Kasumi-1 (cell line): ENCODE measurements around the gene COL4A4.

ENCODE experiments used
- DNase-seq, 2 experiments: peaks; one replicate each; lab custom pipeline; 2025; lab: John Stamatoyannopoulos, UW

The COL4A4 gene

DNA sequence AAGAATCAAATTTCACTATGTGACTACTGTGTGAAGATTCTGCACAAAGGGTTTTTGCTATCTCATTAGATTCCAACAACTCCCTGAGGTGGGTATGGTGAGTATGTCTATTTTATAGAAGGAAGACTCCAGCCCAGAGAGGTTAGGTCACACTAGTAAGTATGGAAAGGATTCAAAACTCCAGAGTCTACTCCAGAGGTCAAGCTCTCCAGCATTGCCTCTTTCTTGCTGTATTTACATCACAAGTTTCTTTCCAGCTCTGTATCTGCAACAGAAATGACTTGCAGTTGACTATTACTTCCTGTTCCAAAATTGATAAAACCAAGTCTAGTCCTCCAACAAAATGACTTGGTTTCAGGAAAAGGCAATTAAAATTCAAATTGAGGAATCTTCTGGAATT lies 2.1 kb downstream of the COL4A4 start:
- no peak for DNase-seq

- no peak for DNase-seq
Observed at GRCh38 chr2:227160164-227160563, 3.8 kb downstream of the COL4A4 start.

- DNase-seq: no peak
Observed at GRCh38 chr2:227154986-227155774, 8.8 kb downstream of the COL4A4 start.

GRCh38 chr2:227153758-227154486 lies 10.1 kb downstream of the COL4A4 start:
- DNase-seq: no peak

GRCh38 chr2:227153307-227153706 lies 10.7 kb downstream of the COL4A4 start:
- DNase-seq: no peak

DNA sequence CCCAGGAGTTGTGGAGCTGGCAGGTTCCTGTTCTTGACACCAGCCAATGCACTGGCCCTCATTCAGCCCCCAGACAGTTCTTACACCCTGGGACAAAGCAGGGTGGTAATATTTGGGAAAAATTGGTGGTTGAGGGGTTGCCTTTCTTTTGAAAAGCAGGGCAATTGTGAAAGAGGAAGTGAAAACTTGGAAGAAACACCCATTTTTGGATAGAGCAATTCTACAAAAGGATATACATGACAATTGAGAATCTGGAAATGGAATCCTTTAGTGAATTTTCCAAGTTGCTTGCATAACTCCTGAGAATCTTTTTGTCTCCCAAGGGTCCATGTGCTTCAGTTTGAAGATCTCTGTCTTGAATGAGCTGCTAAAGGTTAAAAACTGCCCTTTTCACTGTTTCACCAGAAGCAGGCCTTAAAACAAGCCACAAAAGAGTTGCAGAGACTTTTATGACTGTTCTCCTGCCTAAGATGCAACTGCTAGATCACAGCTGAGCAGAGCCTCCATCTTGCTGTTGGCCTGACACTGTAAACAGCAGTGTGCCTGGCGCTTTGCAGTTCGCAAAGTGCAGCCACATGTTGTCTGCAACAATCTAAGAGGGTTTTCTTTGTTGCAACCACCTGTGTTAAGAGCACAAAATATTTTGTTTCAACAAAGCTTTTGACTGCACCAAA lies 11.8 kb downstream of the COL4A4 start:
- no peak for DNase-seq

DNA sequence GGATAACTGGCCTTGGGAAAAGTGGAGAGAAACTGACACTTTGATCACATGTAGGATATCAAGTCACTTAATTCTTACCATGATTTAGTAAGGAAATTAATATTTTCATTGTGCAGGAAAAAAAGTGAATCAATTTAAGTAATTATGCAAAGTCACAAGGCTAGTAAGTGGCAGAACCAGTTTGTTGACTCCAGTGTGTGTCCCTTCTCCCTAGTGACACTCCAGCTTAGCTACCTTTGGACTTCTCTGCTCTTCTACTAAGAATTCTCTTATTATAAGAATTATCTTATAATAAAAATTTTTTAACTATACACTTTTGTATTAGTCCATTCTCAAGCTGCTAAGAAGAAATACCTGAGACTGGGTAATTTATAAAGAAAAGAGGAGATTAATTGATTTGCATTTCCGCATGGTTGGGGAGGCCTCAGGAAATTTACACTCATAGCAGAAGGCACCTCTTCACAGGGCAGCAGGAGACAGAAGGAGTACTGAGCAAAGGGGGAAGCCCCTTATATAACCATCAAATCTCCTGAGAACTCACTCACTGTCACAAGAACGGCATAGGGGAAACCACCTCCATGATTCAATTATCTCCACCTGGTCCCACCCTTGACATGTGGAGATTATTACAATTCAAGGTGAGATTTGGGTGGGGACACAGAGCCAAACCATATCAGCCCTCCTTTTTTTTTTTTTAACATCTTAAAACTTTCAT lies 13.6 kb downstream of the COL4A4 start:
- no peak for DNase-seq

DNA sequence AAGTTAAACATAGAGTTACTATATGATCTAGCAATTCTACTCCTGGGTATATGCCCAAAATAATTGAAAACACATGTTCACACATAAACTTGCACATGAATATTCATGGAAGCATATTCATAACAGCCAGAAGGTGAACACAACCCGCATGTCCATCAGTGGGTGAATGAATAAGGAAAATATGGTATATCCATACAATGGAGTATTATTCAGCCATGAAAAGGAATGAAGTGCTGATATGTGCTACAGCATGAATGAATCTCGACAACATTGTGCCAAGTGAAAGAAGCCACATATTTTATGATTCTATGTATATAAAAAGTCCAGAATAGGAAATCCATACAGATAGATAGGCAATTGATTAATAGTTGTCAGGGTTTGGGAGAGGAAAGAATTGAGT lies 15.9 kb downstream of the COL4A4 start:
- DNase-seq: no peak

DNA sequence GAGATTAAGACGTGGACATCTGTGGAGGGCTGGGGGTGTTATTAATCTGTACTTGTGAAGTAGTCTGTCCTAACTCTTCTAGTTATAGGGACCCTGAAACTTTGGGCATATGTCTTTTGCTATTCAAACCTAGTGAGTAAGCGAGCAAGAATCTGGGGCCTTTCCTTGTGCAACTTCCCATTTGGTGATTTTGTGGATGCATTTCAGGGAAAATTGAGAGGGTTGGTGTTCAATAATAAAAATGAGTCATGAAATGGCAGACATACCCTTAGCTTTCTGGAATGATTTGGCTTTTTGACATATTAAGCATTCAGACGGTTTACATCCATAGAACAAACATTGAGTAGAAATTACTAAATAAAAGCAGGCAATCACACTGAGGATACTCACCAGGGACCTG lies 17.0 kb downstream of the COL4A4 start:
- no peak for DNase-seq

- DNase-seq: no peak
Observed at GRCh38 chr2:227146456-227146855, 17.5 kb downstream of the COL4A4 start.

GRCh38 chr2:227143895-227144294 lies 20.1 kb downstream of the COL4A4 start:
- DNase-seq: no peak

DNA sequence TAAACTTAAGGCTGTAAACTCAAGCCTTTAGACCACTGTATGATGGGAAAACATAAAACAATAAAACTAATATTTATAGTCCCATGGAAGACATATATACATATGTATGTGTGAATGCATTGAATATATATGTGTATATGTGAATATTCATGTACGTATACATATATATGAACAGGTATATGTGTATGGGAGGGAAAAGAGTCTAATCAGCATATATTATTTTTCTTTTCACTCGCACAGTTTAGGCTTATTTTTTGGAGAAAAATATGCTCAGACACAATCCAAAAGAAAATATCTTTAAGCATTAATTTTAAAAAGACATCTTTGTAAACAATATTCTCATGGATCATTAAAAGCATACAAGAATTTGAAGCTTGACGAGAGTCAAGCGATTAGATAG lies 22.7 kb downstream of the COL4A4 start:
- no peak for DNase-seq

DNA sequence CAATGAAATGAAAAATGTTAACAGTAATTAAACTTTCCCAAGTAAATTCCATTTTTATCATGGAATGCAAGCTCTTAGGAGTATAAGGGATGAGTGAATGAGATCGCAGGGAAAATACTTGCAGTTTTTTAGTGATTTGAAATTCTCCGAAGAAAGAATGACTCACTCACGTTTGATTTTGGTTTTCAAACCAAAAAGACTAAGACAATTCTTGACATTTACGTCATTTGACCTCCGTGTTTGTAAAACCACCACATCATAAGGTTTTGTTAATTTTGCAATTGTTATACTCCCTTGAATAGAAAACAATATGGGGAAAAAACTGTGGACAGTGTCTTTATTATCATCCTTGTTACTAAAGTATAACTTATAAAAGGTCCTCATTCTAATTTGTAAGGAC lies 29.4 kb downstream of the COL4A4 start:
- DNase-seq: no peak

DNA sequence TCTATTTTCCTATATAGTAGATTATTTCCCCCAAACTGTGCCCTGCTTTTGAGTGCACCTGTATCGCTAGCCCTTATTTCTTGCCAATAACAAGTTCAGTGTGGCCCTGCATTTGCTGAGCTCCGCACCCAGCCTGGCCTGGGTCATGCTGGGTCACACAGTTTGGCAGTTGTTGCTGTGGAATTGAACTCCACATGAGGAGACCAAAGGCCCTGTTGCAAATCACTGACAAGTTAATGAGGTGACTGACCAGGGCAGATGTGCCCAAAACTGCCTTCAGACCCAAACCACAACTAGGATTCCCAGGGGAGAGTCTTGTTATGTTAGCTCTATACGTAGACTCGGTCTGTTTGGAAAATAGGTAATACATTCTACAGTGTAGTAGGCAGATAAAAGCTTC lies 31.0 kb downstream of the COL4A4 start:
- no peak for DNase-seq

DNA sequence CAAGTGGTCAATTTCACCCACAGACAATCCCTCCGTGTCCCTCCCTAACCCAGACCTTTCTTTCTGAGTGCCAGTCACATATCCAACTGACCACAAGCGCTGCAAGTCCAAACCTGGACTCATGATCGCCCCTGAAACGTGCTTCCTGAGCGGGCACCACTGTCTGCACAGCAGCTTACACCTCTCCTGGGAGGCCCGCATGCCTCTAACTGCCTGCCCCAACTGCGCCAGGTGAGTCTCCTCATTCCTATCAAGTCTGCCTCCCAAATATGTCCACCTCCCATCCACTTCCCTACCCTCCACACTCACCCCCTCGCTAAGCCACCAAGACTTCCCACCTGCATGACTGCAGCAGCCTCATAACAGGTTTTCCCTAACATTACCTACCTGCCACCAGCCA lies 33.4 kb downstream of the COL4A4 start:
- no peak for DNase-seq

DNA sequence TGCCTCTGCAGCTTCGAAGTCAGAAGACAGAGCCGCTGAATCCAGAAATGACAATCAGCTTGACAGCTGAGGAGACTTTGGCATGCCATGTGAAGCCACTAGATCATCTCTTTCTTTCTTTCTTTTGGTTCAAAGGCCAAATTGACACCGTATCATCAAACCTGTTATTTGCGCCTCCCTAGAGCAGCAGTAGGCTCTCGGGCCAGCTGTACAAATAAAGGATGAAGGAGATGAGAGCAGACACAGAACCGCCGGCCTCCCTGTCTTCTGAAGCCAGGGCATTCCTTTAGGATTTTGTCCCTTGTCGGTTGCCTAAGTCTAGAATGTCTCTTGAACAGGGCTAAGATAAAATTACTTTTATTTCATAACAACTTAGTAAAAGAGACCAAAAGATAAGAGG lies 36.8 kb downstream of the COL4A4 start:
- DNase-seq: no peak

DNA sequence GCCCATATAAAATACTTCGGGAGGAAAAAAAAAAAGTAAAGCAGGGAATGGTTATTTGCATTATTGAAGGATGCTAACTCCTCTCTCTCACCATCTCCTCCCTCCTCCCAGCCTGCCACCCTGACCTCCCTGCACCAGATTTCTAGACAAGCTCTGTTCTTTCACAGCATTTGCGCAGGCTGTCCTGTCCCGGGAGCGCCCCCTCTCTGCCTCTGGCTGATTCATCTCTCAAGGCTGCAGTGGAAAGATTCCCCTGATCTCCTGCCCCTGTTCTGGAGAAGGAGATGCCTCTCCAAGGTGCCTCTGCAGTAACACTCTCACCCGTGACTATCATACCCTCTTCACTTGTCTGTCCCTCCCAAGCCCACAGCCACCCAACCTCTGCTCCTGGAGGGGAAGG lies 38.5 kb downstream of the COL4A4 start:
- peak; percentile 3 to 5 for DNase-seq

- DNase-seq: no peak
Observed at GRCh38 chr2:227124811-227125210, 39.2 kb downstream of the COL4A4 start.

DNA sequence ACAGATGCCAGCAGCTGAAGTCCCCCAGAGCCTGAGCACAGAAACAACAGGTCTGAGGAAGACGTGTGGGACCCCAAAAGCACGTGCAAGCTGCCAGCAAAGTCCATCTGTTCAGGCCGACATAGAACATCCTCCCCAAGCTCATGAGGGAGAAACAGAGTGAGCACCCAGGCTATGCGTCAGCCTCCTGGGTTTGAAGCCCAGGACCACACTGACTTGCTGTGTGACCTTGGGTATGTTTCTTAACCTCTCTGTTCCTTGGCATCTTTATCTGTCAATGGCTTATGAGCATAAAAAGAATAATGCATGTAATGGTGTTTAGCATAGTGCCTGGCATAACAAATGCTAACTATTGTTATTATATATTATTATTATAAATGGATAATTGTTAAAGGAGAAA lies 40.3 kb downstream of the COL4A4 start:
- DNase-seq: no peak

GRCh38 chr2:227118353-227118752 lies 45.7 kb downstream of the COL4A4 start:
- no peak for DNase-seq

DNA sequence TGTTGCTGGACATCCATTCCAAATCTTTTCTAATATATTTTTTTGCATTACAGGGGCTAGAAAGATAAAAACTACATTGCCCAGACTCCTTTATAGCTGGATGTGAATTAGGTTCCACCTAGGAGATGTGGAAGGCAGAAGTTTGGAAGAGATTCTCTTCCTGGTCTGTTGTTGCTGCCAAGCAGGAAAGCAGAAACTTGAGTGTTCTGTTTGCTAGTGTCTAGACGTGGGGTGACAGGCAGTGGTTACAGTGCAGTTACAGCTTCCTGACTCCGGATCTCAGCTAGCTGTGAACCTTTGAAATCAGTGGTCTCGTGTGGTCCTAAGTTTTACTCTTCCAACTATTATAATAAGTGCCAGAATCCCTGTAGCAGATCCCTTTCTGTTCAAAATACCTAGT lies 46.2 kb downstream of the COL4A4 start:
- DNase-seq: peak in 1 of 2 experiments; percentile 14

DNA sequence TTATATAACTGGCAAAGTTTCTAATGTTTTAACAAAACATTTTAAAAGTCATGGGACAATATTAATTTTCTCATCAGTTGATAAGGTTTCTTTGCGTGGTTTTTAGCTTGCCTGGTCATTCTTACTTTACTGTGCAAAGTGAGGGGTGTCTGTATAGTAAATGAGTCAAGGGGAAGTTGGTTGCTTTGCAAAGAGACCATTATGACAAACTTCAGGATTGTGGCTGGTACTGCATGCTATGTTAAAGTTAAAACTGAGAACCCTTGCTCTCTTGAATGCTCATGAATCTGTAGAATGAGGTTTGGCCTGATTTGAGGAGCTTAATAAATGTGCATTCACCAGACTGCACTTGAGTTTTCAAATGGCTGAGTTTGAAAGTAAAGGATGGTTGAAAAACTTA lies 47.0 kb downstream of the COL4A4 start:
- peak in 1 of 2 experiments; percentile 7 for DNase-seq
